Calu3 (cell line): ENCODE data around the gene ABITRAM. TPM values are rescaled to one million over a fixed set of nuclear protein-coding genes. Genes with fewer than 3 reads are reported as not detected.

Experiments used
- BruUV-seq: library from RNA; stranded (reverse); fragments of 400-500 nt; replicated peaks from 2 replicates; lab custom pipeline; 2021; lab: Mats Ljungman, UMichigan
- CTCF ChIA-PET: fragments of 300-600 bp; sonication (Branson Sonifier 250); formaldehyde crosslinking; loops from one replicate; lab custom pipeline; 2022; ENCODE audit warnings: antibody characterized with exemption; lab: Charles Lee
- DNase-seq: peaks from one replicate; pipeline ENCODE4 v3.0.0; 2022
- H3K27ac Mint-ChIP-seq: one replicate; pipeline ENCODE4 v1.8.0; 2022; ENCODE audit warnings: mixed read lengths; ENCODE audit not compliant: unreplicated experiment
- H3K27me3 Mint-ChIP-seq: one replicate; pipeline ENCODE4 v1.8.0; 2022; ENCODE audit warnings: mixed read lengths; ENCODE audit not compliant: unreplicated experiment
- H3K36me3 Mint-ChIP-seq: one replicate; pipeline ENCODE4 v1.8.0; 2022; ENCODE audit warnings: mild to moderate bottlenecking, moderate library complexity, mixed read lengths; ENCODE audit not compliant: insufficient read depth, unreplicated experiment
- H3K4me1 Mint-ChIP-seq: one replicate; pipeline ENCODE4 v1.8.0; 2022; ENCODE audit warnings: mild to moderate bottlenecking, low read depth, mixed read lengths; ENCODE audit not compliant: unreplicated experiment
- H3K4me3 Mint-ChIP-seq: one replicate; pipeline ENCODE4 v1.8.0; 2022; ENCODE audit warnings: mild to moderate bottlenecking, low read depth, moderate library complexity, mixed read lengths; ENCODE audit not compliant: unreplicated experiment
- H3K9me3 Mint-ChIP-seq: one replicate; pipeline ENCODE4 v1.8.0; 2022; ENCODE audit warnings: low read depth, mixed read lengths; ENCODE audit not compliant: unreplicated experiment
- CTCF ChIP-seq: fragments of 200-600 bp; IDR thresholded peaks from one replicate; pipeline ENCODE4 v1.8.0; 2022; ENCODE audit warnings: antibody characterized with exemption; ENCODE audit not compliant: unreplicated experiment
- intact Hi-C: fragments of 100-400 bp; cut with micrococcal nuclease; formaldehyde crosslinking; loops from one replicate; pipeline ENCODE4 v1.10.0; 2022; ENCODE audit not compliant: unreplicated experiment
- total RNA-seq: library from RNA; stranded (reverse); gene quantifications from 2 replicates; pipeline ENCODE4 v1.2.3, GENCODE V29; 2022

ABITRAM gene
- total RNA-seq, 1 experiment from 2014 or later, result 6.6 TPM

- Mint-ChIP-seq H3K27me3 (no peaks in the 10 kb centered on the region), H3K27ac (no peak overlapping the region), H3K4me1 (no peaks in the 10 kb centered on the region), H3K4me3 (no peak overlapping the region), H3K9me3 (no peaks in the 10 kb centered on the region), H3K36me3 (peaks cover 8% of the 10 kb centered on the region)
- DNase-seq, result no peak
- intact Hi-C loops, result no loop called here
- BruUV-seq, result no TSS peak
- CTCF ChIA-PET, result no interaction called here
- TF ChIP-seq CTCF, result no peak
Measured at GRCh38 chr9:108900176-108900575, 34.0 kb upstream of the ABITRAM start.

- no peaks in the 10 kb centered on the region for H3K27me3 Mint-ChIP-seq
- no peak for DNase-seq
- no TSS peak for BruUV-seq
- peaks cover 8% of the 10 kb centered on the region for H3K36me3 Mint-ChIP-seq
- H3K4me1 Mint-ChIP-seq, result no peaks in the 10 kb centered on the region
- no peak overlapping the region for H3K4me3 Mint-ChIP-seq
- no peak for TF ChIP-seq CTCF
- intact Hi-C loops, result no loop called here
- no peak overlapping the region for H3K27ac Mint-ChIP-seq
- H3K9me3 Mint-ChIP-seq, result no peaks in the 10 kb centered on the region
- CTCF ChIA-PET, result no interaction called here
Measured at GRCh38 chr9:108903420-108904103, 30.6 kb upstream of the ABITRAM start.

- DNase-seq, result no peak
- Mint-ChIP-seq H3K36me3 (peaks cover 8% of the 10 kb centered on the region), H3K4me1 (no peaks in the 10 kb centered on the region), H3K27ac (no peak overlapping the region), H3K9me3 (no peaks in the 10 kb centered on the region), H3K4me3 (no peak overlapping the region), H3K27me3 (no peaks in the 10 kb centered on the region)
- TF ChIP-seq CTCF, result no peak
- BruUV-seq, result no TSS peak
- intact Hi-C loops, result no loop called here
- CTCF ChIA-PET, result interaction anchor here (0.7 kb wide), 1 partner anchor 430 kb away, joined by 4 read pairs; no protein-coding TSS in a partner anchor
Measured at GRCh38 chr9:108904161-108904560, 30.0 kb upstream of the ABITRAM start.

GRCh38 chr9:108905494-108905893 lies 28.7 kb upstream of the ABITRAM start:
- DNase-seq, result no peak
- H3K4me1 Mint-ChIP-seq, result no peaks in the 10 kb centered on the region
- no peaks in the 10 kb centered on the region for H3K9me3 Mint-ChIP-seq
- intact Hi-C loops, result no loop called here
- H3K27me3 Mint-ChIP-seq, result no peaks in the 10 kb centered on the region
- TF ChIP-seq CTCF, result no peak
- no TSS peak for BruUV-seq
- peaks cover 5% of the 10 kb centered on the region for H3K36me3 Mint-ChIP-seq
- H3K27ac Mint-ChIP-seq, result no peak overlapping the region
- H3K4me3 Mint-ChIP-seq, result no peak overlapping the region
- CTCF ChIA-PET, result no interaction called here
